B cell (primary cell): ENCODE data around the gene NAV2. TPM values are rescaled to one million over a fixed set of nuclear protein-coding genes. Genes with fewer than 3 reads are reported as not detected.

Experiments
- ATAC-seq: fragments of 200-7000 bp; cut with Tn5 transposase; one replicate; pipeline ENCODE4 v1.10.0; 2021; ENCODE audit warnings: low read depth, mild to moderate bottlenecking, moderate number of reproducible peaks, moderate library complexity
- CTCF ChIA-PET: fragments of 350-600 bp; sonication (Branson Sonifier 250); formaldehyde crosslinking; loops from one replicate; lab custom pipeline; 2021; ENCODE audit warnings: antibody characterized with exemption, inconsistent platforms; lab: Charles Lee
- POLR2A ChIA-PET: fragments of 350-600 bp; sonication (Branson Sonifier 250); formaldehyde crosslinking; loops from one replicate; lab custom pipeline; 2021; ENCODE audit warnings: antibody characterized with exemption; lab: Charles Lee
- DNase-seq: peaks from one replicate; pipeline ENCODE4 v3.0.0; 2013
- H2AFZ ChIP-seq: 2 replicates; pipeline ENCODE4 v1.6.1; 2012; ENCODE audit warnings: mild to moderate bottlenecking, low read depth, low read length; ENCODE audit not compliant: insufficient read depth, poor library complexity, severe bottlenecking
- H3K27ac ChIP-seq, 2 donors: 1 replicate in 1 of 2; 2 replicates in 1 of 2; pipeline ENCODE4 v1.5.1; 2012 to 2013; ENCODE audit warnings: low read length in 2 of 2, mild to moderate bottlenecking in 2 of 2, moderate library complexity in 1 of 2
- H3K27me3 ChIP-seq, 4 experiments: fragments of 200-600 bp in 1 of 4; sonication (generic) in 1 of 4; replicated peaks in 1 of 4; 1 replicate in 2 of 4; 2 replicates in 2 of 4; pipeline versions ENCODE4 v1.6.1 to v1.7.0; 2013 to 2016; ENCODE audit warnings: low read length in 3 of 4, mild to moderate bottlenecking in 2 of 4, mixed read lengths in 1 of 4, moderate library complexity in 1 of 4; ENCODE audit not compliant: insufficient read depth in 4 of 4, control insufficient read depth in 3 of 4; ENCODE audit errors: control extremely low read depth in 1 of 4
- H3K36me3 ChIP-seq, 2 experiments: replicated peaks in 1 of 2; 1 replicate in 1 of 2; 2 replicates in 1 of 2; pipeline versions ENCODE4 v1.6.1 to v1.7.1; 2013; ENCODE audit warnings: low read length in 1 of 2; ENCODE audit not compliant: insufficient read depth in 2 of 2, control insufficient read depth in 1 of 2; ENCODE audit errors: control extremely low read depth in 1 of 2, extremely low read depth in 1 of 2
- H3K4me1 ChIP-seq, 2 donors: fragments of 200-600 bp in 1 of 2; sonication (generic) in 1 of 2; 1 replicate in 1 of 2; 2 replicates in 1 of 2; pipeline versions ENCODE4 v1.5.1 to v1.6.1; 2013 to 2017; ENCODE audit warnings: low read length in 2 of 2; ENCODE audit not compliant: control insufficient read depth in 2 of 2, insufficient read depth in 2 of 2
- H3K4me2 ChIP-seq: replicated peaks from 2 replicates; pipeline ENCODE3; 2012; ENCODE audit warnings: mild to moderate bottlenecking, low read depth, low read length; ENCODE audit not compliant: poor library complexity, severe bottlenecking
- H3K4me3 ChIP-seq, 5 experiments: fragments of 200-600 bp in 1 of 5; sonication (generic) in 1 of 5; 1 replicate in 3 of 5; 2 replicates in 2 of 5; pipeline versions ENCODE4 v1.5.1 to v1.7.0; 2011 to 2016; ENCODE audit warnings: low read length in 4 of 5, mild to moderate bottlenecking in 4 of 5, low read depth in 2 of 5, control low read depth in 1 of 5, moderate library complexity in 1 of 5; ENCODE audit not compliant: insufficient read depth in 1 of 5; ENCODE audit errors: control extremely low read depth in 1 of 5, extremely low read depth in 1 of 5
- H3K79me2 ChIP-seq: fragments of 200-600 bp; sonication (generic); one replicate; pipeline ENCODE4 v1.6.0; 2016; ENCODE audit warnings: low read length; ENCODE audit not compliant: control insufficient read depth, insufficient read depth
- H3K9ac ChIP-seq: fragments of 200-600 bp; sonication (generic); 2 replicates; pipeline ENCODE4 v1.6.1; 2017; ENCODE audit warnings: mild to moderate bottlenecking, low read length, moderate library complexity
- H3K9me3 ChIP-seq, 3 donors: one replicate each; pipeline versions ENCODE4 v1.6.1 to v1.7.1; 2013; ENCODE audit warnings: low read length in 2 of 3; ENCODE audit not compliant: control insufficient read depth in 2 of 3, insufficient read depth in 1 of 3; ENCODE audit errors: control extremely low read depth in 1 of 3
- H4K20me1 ChIP-seq: 2 replicates; pipeline ENCODE4 v1.6.0; 2012; ENCODE audit warnings: mild to moderate bottlenecking, low read length; ENCODE audit not compliant: insufficient read depth, control insufficient read depth, poor library complexity, severe bottlenecking
- H3K27ac Mint-ChIP-seq: one replicate; pipeline ENCODE4 v1.8.0; 2021; ENCODE audit warnings: mixed read lengths
- H3K27me3 Mint-ChIP-seq: one replicate; pipeline ENCODE4 v1.8.0; 2021; ENCODE audit warnings: mixed read lengths
- H3K4me1 Mint-ChIP-seq: one replicate; pipeline ENCODE4 v1.8.0; 2021; ENCODE audit warnings: mixed read lengths
- H3K4me3 Mint-ChIP-seq: one replicate; pipeline ENCODE4 v1.8.0; 2021; ENCODE audit warnings: mixed read lengths
- H3K9me3 Mint-ChIP-seq: one replicate; pipeline ENCODE4 v1.8.0; 2022; ENCODE audit warnings: mixed read lengths; ENCODE audit not compliant: insufficient read depth
- CTCF ChIP-seq: fragments of 200-600 bp; IDR thresholded peaks from one replicate; pipeline ENCODE4 v1.8.0; 2022; ENCODE audit warnings: antibody characterized with exemption, mild to moderate bottlenecking
- EZH2 ChIP-seq: IDR thresholded peaks from 2 replicates; pipeline ENCODE4 v1.6.1; 2012; ENCODE audit warnings: borderline replicate concordance, low read depth, mild to moderate bottlenecking, moderate library complexity, low read length; ENCODE audit not compliant: insufficient read depth, poor library complexity, severe bottlenecking
- WGBS: methylation state at CpG from one replicate; pipeline ENCODE4 v1.1.5; 2013; ENCODE audit warnings: missing lambda C conversion rate; ENCODE audit not compliant: insufficient coverage; 5-methylcytosine and 5-hydroxymethylcytosine counted together
- intact Hi-C: fragments of 100-400 bp; cut with micrococcal nuclease; formaldehyde crosslinking; loops from one replicate; pipeline ENCODE4 v1.10.0; 2022
- polyA plus RNA-seq: library from polyadenylated mRNA; depleted of rRNA; stranded (reverse); fragments of >200 nt; gene quantifications from 2 replicates; pipeline ENCODE4 v1.2.3, GENCODE V29; 2012
- total RNA-seq, 2 donors: library from RNA; stranded (reverse); fragments of 120-200 nt in 1 of 2; gene quantifications; 1 replicate in 1 of 2; 2 replicates in 1 of 2; pipeline versions ENCODE4 v1.2.3 to v1.2.4, GENCODE V29; 2013 to 2022

Gene NAV2
- total and polyA plus RNA-seq, 2 donors (not counting 1 experiment from before 2014, with no cell fraction given), result 0.82 to 22.2 TPM

- no peak overlapping the region for H3K4me3 Mint-ChIP-seq
- H3K4me1 Mint-ChIP-seq, result no peaks in the 10 kb centered on the region
- no peaks in the 10 kb centered on the region for H3K36me3 ChIP-seq
- H3K27ac ChIP-seq, result no peak overlapping the region
- DNase-seq (no peak), ATAC-seq (no peak)
- H3K9me3 ChIP-seq, result no peaks in the 10 kb centered on the region
- H3K27ac Mint-ChIP-seq, result no peak overlapping the region
- H4K20me1 ChIP-seq, result no peaks in the 10 kb centered on the region
- H3K4me2 ChIP-seq, result no peak overlapping the region
- no peak for TF ChIP-seq EZH2
- no peak for TF ChIP-seq CTCF
- ChIA-PET CTCF (no interaction called here), POLR2A (no interaction called here)
- H3K27me3 ChIP-seq, result no peaks in the 10 kb centered on the region
- H3K9ac ChIP-seq, result no peak overlapping the region
- no peak overlapping the region for H3K4me3 ChIP-seq
- H3K4me1 ChIP-seq, result no peaks in the 10 kb centered on the region
- intact Hi-C loops, result no loop called here
- H3K27me3 Mint-ChIP-seq, result peaks cover 15% of the 10 kb centered on the region
- no peak overlapping the region for H2AFZ ChIP-seq
- no peaks in the 10 kb centered on the region for H3K79me2 ChIP-seq
- peaks cover 2% of the 10 kb centered on the region for H3K9me3 Mint-ChIP-seq
Observed at GRCh38 chr11:19992998-19993397, 280.4 kb downstream of the NAV2 start.

GRCh38 chr11:19994672-19995071, 282.0 kb downstream of the NAV2 start:
- 100% methylated on average over 2 of the region's 3 CpGs for WGBS
- Mint-ChIP-seq H3K27ac (no peak overlapping the region), H3K27me3 (peaks cover 27% of the 10 kb centered on the region), H3K4me3 (no peak overlapping the region), H3K9me3 (peaks cover 2% of the 10 kb centered on the region), H3K4me1 (no peaks in the 10 kb centered on the region)
- POLR2A ChIA-PET, result no interaction called here
- H3K9ac ChIP-seq, result no peak overlapping the region
- H3K4me1 ChIP-seq, result no peaks in the 10 kb centered on the region
- intact Hi-C loops, result no loop called here
- H3K36me3 ChIP-seq, result no peaks in the 10 kb centered on the region
- DNase-seq, result no peak
- no peaks in the 10 kb centered on the region for H3K9me3 ChIP-seq
- no peak for ATAC-seq
- no peak overlapping the region for H2AFZ ChIP-seq
- no peaks in the 10 kb centered on the region for H3K27me3 ChIP-seq
- H3K4me2 ChIP-seq, result no peak overlapping the region
- TF ChIP-seq EZH2, result no peak
- H4K20me1 ChIP-seq, result no peaks in the 10 kb centered on the region
- CTCF ChIA-PET, result no interaction called here
- no peak overlapping the region for H3K27ac ChIP-seq
- no peaks in the 10 kb centered on the region for H3K79me2 ChIP-seq
- no peak overlapping the region for H3K4me3 ChIP-seq
